ENCODE results near the gene ZHX3. TPM values are rescaled to one million over a fixed set of nuclear protein-coding genes. Genes with fewer than 3 reads are reported as not detected.
A peak's percentile ranks its signal among the peaks of the same experiment; 100 is the strongest.

The ZHX3 gene
- total and polyA plus RNA-seq, 2 donors (not counting 1 experiment from before 2014, with no cell fraction given): 27.7 to 28.0 TPM

- H3K4me3 ChIP-seq (replicated peaks in 1 of 4; ENCODE audit: control extremely low read depth in 1 of 4, insufficient read depth in 1 of 4, low read depth in 3 of 4, low read length in 4 of 4): no peak overlapping the region
- peaks cover 3% of the 10 kb centered on the region for H3K79me2 ChIP-seq (ENCODE audit: control insufficient read depth, insufficient read depth, low read length)
- no peak overlapping the region for H3K4me2 ChIP-seq (ENCODE audit: extremely low read depth, insufficient read depth, low read length)
- H3K36me3 ChIP-seq (ENCODE audit: control insufficient read depth, insufficient read depth, low read length): peaks cover 21% of the 10 kb centered on the region
- no peak for TF ChIP-seq CTCF (conservative IDR thresholded peaks at IDR 0.05 in 1 of 2, IDR thresholded peaks at IDR 0.05 in 1 of 2; ENCODE audit: low read depth in 1 of 2, low read length in 2 of 2)
- no peak for TF ChIP-seq EZH2 (IDR thresholded peaks at IDR 0.05; ENCODE audit: low read length, missing control alignments)
- H3K27ac ChIP-seq (ENCODE audit: insufficient read depth, low read length): peak overlapping the region; percentile 5
- no peaks in the 10 kb centered on the region for H3K9me3 ChIP-seq (ENCODE audit: control insufficient read depth, insufficient read depth, low read depth, low read length)
- H3K27me3 ChIP-seq (ENCODE audit: control insufficient read depth, insufficient read depth, low read length): no peaks in the 10 kb centered on the region
- peaks cover 17% of the 10 kb centered on the region for H3K4me1 ChIP-seq (ENCODE audit: control insufficient read depth, extremely low read depth, insufficient read depth, low read length)
- H4K20me1 ChIP-seq (ENCODE audit: control insufficient read depth, extremely low read depth, insufficient read depth, low read length): no peaks in the 10 kb centered on the region
- DNase-seq (ENCODE audit: low read depth in 2 of 2): peak in 1 of 2 donors; percentile 12
- H2AFZ ChIP-seq (ENCODE audit: low read length): no peak overlapping the region
- no peak overlapping the region for H3K9ac ChIP-seq (ENCODE audit: insufficient read depth, low read length)
These were observed 145.0 kb downstream of the ZHX3 start for GRCh38 chr20:41172296-41173140.

GRCh38 chr20:41171736-41172295, 145.7 kb downstream of the ZHX3 start:
- peaks cover 11% of the 10 kb centered on the region for H3K4me1 ChIP-seq (ENCODE audit: control insufficient read depth, extremely low read depth, insufficient read depth, low read length)
- no peak overlapping the region for H2AFZ ChIP-seq (ENCODE audit: low read length)
- no peaks in the 10 kb centered on the region for H3K27me3 ChIP-seq (ENCODE audit: control insufficient read depth, insufficient read depth, low read length)
- H3K9me3 ChIP-seq (ENCODE audit: control insufficient read depth, insufficient read depth, low read depth, low read length): no peaks in the 10 kb centered on the region
- H3K27ac ChIP-seq (ENCODE audit: insufficient read depth, low read length): no peak overlapping the region
- DNase-seq (ENCODE audit: low read depth in 2 of 2): no peak
- H3K4me2 ChIP-seq (ENCODE audit: extremely low read depth, insufficient read depth, low read length): no peak overlapping the region
- no peak overlapping the region for H3K9ac ChIP-seq (ENCODE audit: insufficient read depth, low read length)
- no peak overlapping the region for H3K4me3 ChIP-seq (replicated peaks in 1 of 4; ENCODE audit: control extremely low read depth in 1 of 4, insufficient read depth in 1 of 4, low read depth in 3 of 4, low read length in 4 of 4)
- peaks cover 24% of the 10 kb centered on the region for H3K36me3 ChIP-seq (ENCODE audit: control insufficient read depth, insufficient read depth, low read length)
- H3K79me2 ChIP-seq (ENCODE audit: control insufficient read depth, insufficient read depth, low read length): no peaks in the 10 kb centered on the region
- no peak for TF ChIP-seq EZH2 (IDR thresholded peaks at IDR 0.05; ENCODE audit: low read length, missing control alignments)
- H4K20me1 ChIP-seq (ENCODE audit: control insufficient read depth, extremely low read depth, insufficient read depth, low read length): no peaks in the 10 kb centered on the region

GRCh38 chr20:41170386-41171105, 147.0 kb downstream of the ZHX3 start:
- Histone ChIP-seq H3K27me3 (ENCODE audit: control insufficient read depth, insufficient read depth, low read length) (no peaks in the 10 kb centered on the region), H2AFZ (ENCODE audit: low read length) (no peak overlapping the region), H3K79me2 (ENCODE audit: control insufficient read depth, insufficient read depth, low read length) (no peaks in the 10 kb centered on the region), H3K9ac (ENCODE audit: insufficient read depth, low read length) (no peak overlapping the region), H3K4me2 (ENCODE audit: extremely low read depth, insufficient read depth, low read length) (no peak overlapping the region), H3K4me1 (ENCODE audit: control insufficient read depth, extremely low read depth, insufficient read depth, low read length) (peaks cover 11% of the 10 kb centered on the region), H3K27ac (ENCODE audit: insufficient read depth, low read length) (no peak overlapping the region), H3K9me3 (ENCODE audit: control insufficient read depth, insufficient read depth, low read depth, low read length) (no peaks in the 10 kb centered on the region), H3K4me3 (replicated peaks in 1 of 4; ENCODE audit: control extremely low read depth in 1 of 4, insufficient read depth in 1 of 4, low read depth in 3 of 4, low read length in 4 of 4) (no peak overlapping the region), H3K36me3 (ENCODE audit: control insufficient read depth, insufficient read depth, low read length) (peaks cover 34% of the 10 kb centered on the region), H4K20me1 (ENCODE audit: control insufficient read depth, extremely low read depth, insufficient read depth, low read length) (no peaks in the 10 kb centered on the region)
- TF ChIP-seq CTCF (conservative IDR thresholded peaks at IDR 0.05 in 1 of 2, IDR thresholded peaks at IDR 0.05 in 1 of 2; ENCODE audit: low read depth in 1 of 2, low read length in 2 of 2): no peak
- TF ChIP-seq EZH2 (IDR thresholded peaks at IDR 0.05; ENCODE audit: low read length, missing control alignments): no peak
- DNase-seq (ENCODE audit: low read depth in 2 of 2): no peak
